Measurements from ENCODE around the gene TMBIM4. TPM values are rescaled to one million over a fixed set of nuclear protein-coding genes. Genes with fewer than 3 reads are reported as not detected.
A peak's percentile ranks its signal among the peaks of the same experiment; 100 is the strongest.

The TMBIM4 gene
- total RNA-seq, 4 donors from 2014 or later: 186 to 322 (median 242) TPM

DNA sequence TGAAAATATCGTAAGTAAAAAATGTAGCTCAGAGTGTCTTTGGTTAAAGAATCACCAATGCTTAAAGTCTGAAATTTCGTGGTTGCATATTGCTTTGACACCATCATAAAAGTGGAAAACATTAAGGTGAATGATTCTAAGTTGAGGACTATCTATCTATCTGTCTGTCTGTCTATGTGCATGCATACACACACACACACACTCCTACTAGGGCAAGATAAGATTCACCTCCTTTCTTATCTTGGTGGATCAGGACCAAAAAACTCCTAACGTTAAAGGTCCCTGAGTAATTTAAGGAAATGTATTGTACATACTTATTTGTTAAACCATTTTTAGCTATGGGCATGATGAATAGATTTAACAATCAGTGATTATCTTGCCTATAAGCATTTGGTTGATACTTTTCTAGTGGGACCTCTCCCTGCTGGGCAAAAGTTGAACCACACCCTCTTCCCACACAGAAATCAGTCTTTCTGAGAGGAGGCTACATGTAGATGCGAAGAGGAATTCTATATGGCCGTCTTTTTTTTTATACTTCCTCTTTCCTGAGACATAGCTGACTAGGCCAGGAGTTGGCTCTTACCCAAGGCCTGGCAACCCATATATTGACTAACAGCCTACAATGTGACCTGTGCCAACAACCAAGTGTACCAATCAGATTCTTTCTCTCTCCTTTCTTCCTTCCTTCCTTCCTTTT lies 19.9 kb downstream of the TMBIM4 start:
- no peak for TF ChIP-seq POLR2A (IDR thresholded peaks at IDR 0.05)
- no peak for TF ChIP-seq CTCF (IDR thresholded peaks at IDR 0.05)
- H3K36me3 ChIP-seq: no peaks in the 10 kb centered on the region
- H3K9me3 ChIP-seq: no peaks in the 10 kb centered on the region
- peaks cover 0 to 8% of the 10 kb centered on the region in 2 donors for H3K4me1 ChIP-seq
- no peak overlapping the region for H3K4me3 ChIP-seq (replicated peaks in 1 of 3)
- H3K27me3 ChIP-seq: no peaks in the 10 kb centered on the region
- intact Hi-C loops (cut with DNase I): no loop called here
- no peak for DNase-seq
- 87 to 88% methylated on average over 5 of the region's 5 CpGs for WGBS, 2 donors
- H3K27ac ChIP-seq: no peak overlapping the region

GRCh38 chr12:66144791-66145754 lies 24.7 kb downstream of the TMBIM4 start:
- WGBS, 2 donors: 43 to 48% methylated on average over 7 of the region's 7 CpGs
- Histone ChIP-seq H3K27ac (peak overlapping the region; percentile 53 to 56 (median 55)), H3K9me3 (no peaks in the 10 kb centered on the region), H3K27me3 (no peaks in the 10 kb centered on the region), H3K4me1 (peaks cover 0 to 13% of the 10 kb centered on the region in 2 donors), H3K4me3 (replicated peaks in 1 of 3) (no peak overlapping the region), H3K36me3 (no peaks in the 10 kb centered on the region)
- intact Hi-C loops (cut with DNase I): no loop called here
- peak; percentile 46 to 66 for DNase-seq
- peak in 5 of 6 experiments; percentile 36 to 85 (median 77) for TF ChIP-seq CTCF (IDR thresholded peaks at IDR 0.05)
- TF ChIP-seq POLR2A (IDR thresholded peaks at IDR 0.05): no peak

- TF ChIP-seq CTCF (IDR thresholded peaks at IDR 0.05) (no peak), POLR2A (IDR thresholded peaks at IDR 0.05) (no peak)
- Histone ChIP-seq H3K4me3 (replicated peaks in 1 of 3) (no peak overlapping the region), H3K9me3 (no peaks in the 10 kb centered on the region), H3K27ac (no peak overlapping the region), H3K27me3 (no peaks in the 10 kb centered on the region), H3K4me1 (peaks cover 0 to 13% of the 10 kb centered on the region in 2 donors), H3K36me3 (peaks cover 0 to 9% of the 10 kb centered on the region in 2 donors)
- DNase-seq: no peak
- intact Hi-C loops (cut with DNase I): no loop called here
- 95% methylated on average over 1 of the region's 1 CpG for WGBS, 2 donors
Observed at GRCh38 chr12:66143868-66144267, 25.9 kb downstream of the TMBIM4 start.

DNA sequence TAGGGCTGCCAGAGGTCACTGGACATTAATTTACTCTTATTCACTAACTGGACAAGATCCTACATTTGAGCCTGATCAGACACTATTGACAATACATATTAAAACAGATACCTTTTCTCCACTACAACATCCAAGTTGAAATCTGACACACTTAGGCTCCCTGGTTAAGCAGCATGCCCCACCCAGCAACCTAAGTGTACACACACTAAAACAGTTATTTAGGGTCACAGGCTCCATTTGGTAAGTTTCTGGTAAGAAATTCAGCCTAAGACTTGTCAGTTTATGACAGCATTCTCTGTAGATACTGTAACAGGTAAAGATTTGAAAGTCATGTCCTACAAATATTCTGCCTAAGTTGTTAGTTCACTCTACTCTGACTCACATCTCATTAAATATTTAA lies 27.0 kb downstream of the TMBIM4 start:
- Histone ChIP-seq H3K9me3 (no peaks in the 10 kb centered on the region), H3K27ac (no peak overlapping the region), H3K4me1 (peaks cover 0 to 13% of the 10 kb centered on the region in 2 donors), H3K36me3 (peaks cover 0 to 9% of the 10 kb centered on the region in 2 donors), H3K27me3 (no peaks in the 10 kb centered on the region), H3K4me3 (replicated peaks in 1 of 3) (no peak overlapping the region)
- TF ChIP-seq POLR2A (IDR thresholded peaks at IDR 0.05) (no peak), CTCF (IDR thresholded peaks at IDR 0.05) (no peak)
- intact Hi-C loops (cut with DNase I): no loop called here
- no peak for DNase-seq

Data from thyroid gland (tissue), 4 donors.